ENCODE results near the gene PXT1.

DNA sequence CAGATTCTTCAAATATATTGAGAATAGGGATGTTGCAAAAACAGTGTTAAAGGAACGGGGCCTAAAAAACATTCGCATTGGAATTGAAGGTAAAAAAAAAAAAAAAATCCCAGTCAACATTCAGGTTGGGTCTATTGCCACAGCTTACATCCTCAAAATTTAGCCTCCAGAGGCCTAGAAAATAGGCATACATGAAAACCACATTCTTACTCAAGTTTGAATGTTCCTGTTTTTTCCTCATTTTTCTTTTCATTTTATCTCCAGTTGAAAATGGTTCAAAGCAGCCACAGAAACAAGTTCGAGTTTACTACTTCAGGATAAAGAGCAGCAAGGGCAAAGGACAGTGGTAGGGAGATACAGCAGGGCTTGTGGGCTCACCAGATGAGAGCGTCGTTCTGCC is 42.1 kb upstream of the PXT1 start:
- TF ChIP-seq, protein P1, sequence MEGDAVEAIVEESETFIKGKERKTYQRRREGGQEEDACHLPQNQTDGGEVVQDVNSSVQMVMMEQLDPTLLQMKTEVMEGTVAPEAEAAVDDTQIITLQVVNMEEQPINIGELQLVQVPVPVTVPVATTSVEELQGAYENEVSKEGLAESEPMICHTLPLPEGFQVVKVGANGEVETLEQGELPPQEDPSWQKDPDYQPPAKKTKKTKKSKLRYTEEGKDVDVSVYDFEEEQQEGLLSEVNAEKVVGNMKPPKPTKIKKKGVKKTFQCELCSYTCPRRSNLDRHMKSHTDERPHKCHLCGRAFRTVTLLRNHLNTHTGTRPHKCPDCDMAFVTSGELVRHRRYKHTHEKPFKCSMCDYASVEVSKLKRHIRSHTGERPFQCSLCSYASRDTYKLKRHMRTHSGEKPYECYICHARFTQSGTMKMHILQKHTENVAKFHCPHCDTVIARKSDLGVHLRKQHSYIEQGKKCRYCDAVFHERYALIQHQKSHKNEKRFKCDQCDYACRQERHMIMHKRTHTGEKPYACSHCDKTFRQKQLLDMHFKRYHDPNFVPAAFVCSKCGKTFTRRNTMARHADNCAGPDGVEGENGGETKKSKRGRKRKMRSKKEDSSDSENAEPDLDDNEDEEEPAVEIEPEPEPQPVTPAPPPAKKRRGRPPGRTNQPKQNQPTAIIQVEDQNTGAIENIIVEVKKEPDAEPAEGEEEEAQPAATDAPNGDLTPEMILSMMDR (IDR thresholded peaks at IDR 0.05): no peak
- no peak for TF ChIP-seq POLR2A (IDR thresholded peaks at IDR 0.05)

Measured in lower leg skin (tissue), 3 donors.